HFFc6 (cell line): ENCODE data around the gene SLC13A3. TPM values are rescaled to one million over a fixed set of nuclear protein-coding genes. Genes with fewer than 3 reads are reported as not detected.
"Not testable (repeated sequence)": the region's sequence is repeated elsewhere in the genome, so short reads cannot be mapped to it uniquely, and the experiment has no call there.

Source experiments
- DNase-seq: peaks from one replicate; pipeline ENCODE4 v3.0.0-alpha.2; 2018
- H3K27ac Mint-ChIP-seq: 2 replicates; pipeline ENCODE4 v1.8.0; 2020; ENCODE audit warnings: mild to moderate bottlenecking, mixed read lengths
- H3K27me3 Mint-ChIP-seq: 2 replicates; pipeline ENCODE4 v1.8.0; 2021; ENCODE audit warnings: mild to moderate bottlenecking, moderate library complexity, mixed read lengths; ENCODE audit not compliant: insufficient read depth
- H3K36me3 Mint-ChIP-seq: 2 replicates; pipeline ENCODE4 v1.8.0; 2021; ENCODE audit warnings: low read depth, mixed read lengths
- H3K4me1 Mint-ChIP-seq: 2 replicates; pipeline ENCODE4 v1.8.0; 2020; ENCODE audit warnings: low read depth, mixed read lengths
- H3K4me3 Mint-ChIP-seq: 2 replicates; pipeline ENCODE4 v1.8.0; 2020; ENCODE audit warnings: mild to moderate bottlenecking, moderate library complexity, mixed read lengths
- H3K9me3 Mint-ChIP-seq: 2 replicates; pipeline ENCODE4 v1.8.0; 2020; ENCODE audit warnings: mild to moderate bottlenecking, mixed read lengths
- total RNA-seq, 6 experiments: library from RNA; stranded (reverse); fragmentation: NEBNext Ultra II Directional; extraction: Animal tissue kit (Norgen Biotek cat#: 25700); gene quantifications; 2 replicates in 1 of 6; 3 replicates in 5 of 6; pipeline ENCODE4 v1.2.3, GENCODE V29; 2021
- TF ChIP-seq, protein P1 (sequence below): fragments of 200-600 bp; sonication (generic); IDR thresholded peaks from 2 replicates; pipeline ENCODE4 v1.5.0; 2021; ENCODE audit warnings: antibody characterized with exemption, mild to moderate bottlenecking

The SLC13A3 gene
- total RNA-seq, 6 experiments from 2014 or later, result 2.3 to 3.5 (median 2.7) TPM

DNA sequence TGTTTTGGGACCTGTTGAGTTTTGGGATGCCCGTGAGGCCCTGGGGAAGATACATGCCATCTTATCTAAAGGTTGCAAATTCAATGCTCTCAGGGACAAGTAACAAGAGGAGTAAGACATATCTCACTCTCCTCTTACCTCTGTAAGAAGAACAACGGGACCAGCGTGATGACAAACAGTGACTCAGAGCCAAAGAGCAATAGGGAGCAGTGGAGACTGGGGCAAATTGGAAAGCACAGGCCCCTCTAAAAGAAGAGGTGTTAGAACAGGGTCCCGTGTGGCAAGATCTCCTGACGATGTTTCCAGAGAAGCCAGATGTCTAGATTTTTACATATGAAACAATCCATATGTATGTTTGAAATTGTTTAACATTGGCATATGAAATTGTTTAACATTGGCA, 26.3 kb upstream of the SLC13A3 start:
- Mint-ChIP-seq H3K27me3 (no peaks in the 10 kb centered on the region), H3K36me3 (peaks cover 7% of the 10 kb centered on the region), H3K9me3 (peaks cover 8% of the 10 kb centered on the region), H3K4me1 (peaks cover 4% of the 10 kb centered on the region), H3K27ac (no peak overlapping the region), H3K4me3 (no peak overlapping the region)
- TF ChIP-seq, protein P1, sequence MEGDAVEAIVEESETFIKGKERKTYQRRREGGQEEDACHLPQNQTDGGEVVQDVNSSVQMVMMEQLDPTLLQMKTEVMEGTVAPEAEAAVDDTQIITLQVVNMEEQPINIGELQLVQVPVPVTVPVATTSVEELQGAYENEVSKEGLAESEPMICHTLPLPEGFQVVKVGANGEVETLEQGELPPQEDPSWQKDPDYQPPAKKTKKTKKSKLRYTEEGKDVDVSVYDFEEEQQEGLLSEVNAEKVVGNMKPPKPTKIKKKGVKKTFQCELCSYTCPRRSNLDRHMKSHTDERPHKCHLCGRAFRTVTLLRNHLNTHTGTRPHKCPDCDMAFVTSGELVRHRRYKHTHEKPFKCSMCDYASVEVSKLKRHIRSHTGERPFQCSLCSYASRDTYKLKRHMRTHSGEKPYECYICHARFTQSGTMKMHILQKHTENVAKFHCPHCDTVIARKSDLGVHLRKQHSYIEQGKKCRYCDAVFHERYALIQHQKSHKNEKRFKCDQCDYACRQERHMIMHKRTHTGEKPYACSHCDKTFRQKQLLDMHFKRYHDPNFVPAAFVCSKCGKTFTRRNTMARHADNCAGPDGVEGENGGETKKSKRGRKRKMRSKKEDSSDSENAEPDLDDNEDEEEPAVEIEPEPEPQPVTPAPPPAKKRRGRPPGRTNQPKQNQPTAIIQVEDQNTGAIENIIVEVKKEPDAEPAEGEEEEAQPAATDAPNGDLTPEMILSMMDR, result no peak
- no peak for DNase-seq

DNA sequence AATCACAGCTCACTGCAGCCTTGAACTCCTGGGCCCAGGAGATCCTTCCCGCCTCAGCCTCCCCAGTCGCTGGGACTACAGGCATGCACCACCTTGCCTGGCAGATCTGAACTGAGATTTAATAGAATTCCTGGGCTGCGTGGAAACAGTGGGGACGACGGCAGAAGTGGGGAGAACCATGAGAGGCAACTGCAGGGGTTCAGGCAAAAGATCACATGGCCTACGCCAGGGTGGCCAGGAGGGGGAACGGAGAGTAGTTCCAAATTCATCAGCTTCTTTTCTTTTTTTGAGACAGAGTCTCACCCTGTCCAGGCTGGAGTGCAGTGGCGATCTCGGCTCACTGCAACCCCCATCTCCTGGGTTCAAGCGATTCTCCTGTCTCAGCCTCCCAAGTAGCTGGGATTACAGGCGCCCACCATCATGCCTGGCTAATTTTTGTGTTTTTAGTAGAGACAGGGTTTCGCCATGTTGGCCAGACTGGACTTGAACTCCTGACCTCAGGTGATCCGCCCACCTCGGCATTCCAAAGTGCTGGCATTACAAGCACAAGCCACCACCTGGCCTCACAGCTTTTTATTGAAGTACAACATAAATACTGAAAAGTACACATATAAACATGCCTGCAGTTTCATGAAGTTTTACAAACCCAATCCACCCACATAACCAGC, 25.5 kb upstream of the SLC13A3 start:
- not testable (repeated sequence) for H3K27me3 Mint-ChIP-seq, H3K4me3 Mint-ChIP-seq, H3K9me3 Mint-ChIP-seq, H3K36me3 Mint-ChIP-seq, H3K4me1 Mint-ChIP-seq, H3K27ac Mint-ChIP-seq, DNase-seq

DNA sequence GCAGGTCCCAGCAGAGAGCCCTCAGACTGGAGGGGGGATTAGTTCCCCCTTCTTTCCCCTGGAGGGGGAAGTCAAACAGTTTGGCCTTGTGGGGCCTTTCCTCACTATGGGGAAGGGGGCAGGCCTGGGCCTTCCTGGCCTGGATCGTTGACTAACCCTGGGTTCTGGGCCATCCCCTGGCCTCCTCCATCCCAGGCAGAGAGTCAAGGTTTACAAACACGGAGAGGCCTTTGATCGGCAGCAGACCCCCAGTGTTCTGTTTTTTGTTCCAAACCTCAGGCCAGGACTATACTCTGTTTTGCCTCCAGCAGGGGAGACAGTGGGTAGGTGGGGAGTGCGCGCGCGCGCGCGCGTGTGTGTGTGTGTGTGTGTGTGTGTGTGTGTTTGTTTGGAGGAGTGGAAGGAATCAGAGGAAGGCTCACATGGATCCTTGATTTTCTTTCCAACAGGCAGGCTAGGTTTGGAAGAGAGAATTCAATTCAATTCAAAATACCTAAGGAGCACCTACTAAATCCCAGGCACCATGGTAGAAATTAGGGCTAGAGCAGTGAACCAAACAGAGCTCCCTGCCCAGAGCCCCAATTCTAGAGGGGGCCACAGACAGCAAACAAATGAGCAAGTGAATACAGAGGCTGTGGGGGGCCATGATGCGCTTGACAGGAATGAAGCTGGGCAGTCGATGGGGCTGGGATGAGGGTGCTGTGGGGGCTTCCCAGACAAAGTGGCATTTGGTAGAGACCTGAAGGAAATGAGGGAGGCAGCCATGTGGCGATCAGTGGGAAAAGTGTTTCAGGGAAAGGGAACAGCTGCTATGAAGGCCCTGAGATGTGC, 23.2 kb upstream of the SLC13A3 start:
- DNase-seq, result no peak
- Mint-ChIP-seq H3K9me3 (peaks cover 23% of the 10 kb centered on the region), H3K27me3 (no peaks in the 10 kb centered on the region), H3K4me3 (no peak overlapping the region), H3K36me3 (peaks cover 19% of the 10 kb centered on the region), H3K27ac (no peak overlapping the region), H3K4me1 (no peaks in the 10 kb centered on the region)
- TF ChIP-seq, protein P1, result no peak

DNA sequence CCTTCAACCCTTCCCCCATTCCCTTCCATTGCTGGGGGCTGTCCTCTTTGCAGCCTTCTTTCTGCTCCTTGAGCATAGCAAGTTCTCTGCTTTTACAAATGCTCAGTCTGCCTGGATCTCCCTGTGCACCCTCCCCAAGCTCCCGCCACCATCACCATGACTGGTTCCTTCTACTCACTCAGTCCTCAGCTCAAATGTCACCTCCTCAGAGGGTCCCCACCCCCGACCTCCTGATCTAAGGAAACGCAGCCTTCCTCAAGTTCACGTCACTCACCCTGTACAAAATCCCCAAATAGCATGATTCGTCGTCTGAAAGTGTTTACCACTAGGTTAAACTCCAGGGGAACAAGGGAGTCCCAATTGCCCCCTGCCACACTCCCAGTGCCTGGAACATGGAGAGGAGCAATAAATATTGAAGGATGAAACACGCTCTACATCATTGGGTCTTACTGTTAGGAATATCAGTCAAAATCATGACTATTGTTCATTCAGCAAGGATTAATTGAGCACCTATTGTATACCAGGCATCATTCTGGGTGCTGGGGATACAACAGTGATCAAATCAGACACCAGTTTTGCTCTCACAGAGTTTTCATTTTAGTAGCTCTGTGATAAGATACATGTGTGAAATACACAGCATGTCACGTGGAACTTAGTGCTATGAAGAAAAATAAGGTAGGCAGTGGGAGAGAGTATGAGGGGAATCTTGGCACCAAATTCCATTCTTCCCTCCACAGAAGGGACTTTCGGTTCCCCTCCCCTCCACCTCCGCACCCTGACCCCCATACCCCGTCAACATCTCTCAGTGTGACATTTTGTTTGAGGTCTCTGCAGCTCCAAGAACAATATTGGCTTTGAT, 22.4 kb upstream of the SLC13A3 start:
- no peak for DNase-seq
- Mint-ChIP-seq H3K36me3 (peaks cover 19% of the 10 kb centered on the region), H3K4me1 (no peaks in the 10 kb centered on the region), H3K4me3 (no peak overlapping the region), H3K9me3 (peaks cover 23% of the 10 kb centered on the region), H3K27me3 (no peaks in the 10 kb centered on the region), H3K27ac (no peak overlapping the region)
- TF ChIP-seq, protein P1, result no peak

DNA sequence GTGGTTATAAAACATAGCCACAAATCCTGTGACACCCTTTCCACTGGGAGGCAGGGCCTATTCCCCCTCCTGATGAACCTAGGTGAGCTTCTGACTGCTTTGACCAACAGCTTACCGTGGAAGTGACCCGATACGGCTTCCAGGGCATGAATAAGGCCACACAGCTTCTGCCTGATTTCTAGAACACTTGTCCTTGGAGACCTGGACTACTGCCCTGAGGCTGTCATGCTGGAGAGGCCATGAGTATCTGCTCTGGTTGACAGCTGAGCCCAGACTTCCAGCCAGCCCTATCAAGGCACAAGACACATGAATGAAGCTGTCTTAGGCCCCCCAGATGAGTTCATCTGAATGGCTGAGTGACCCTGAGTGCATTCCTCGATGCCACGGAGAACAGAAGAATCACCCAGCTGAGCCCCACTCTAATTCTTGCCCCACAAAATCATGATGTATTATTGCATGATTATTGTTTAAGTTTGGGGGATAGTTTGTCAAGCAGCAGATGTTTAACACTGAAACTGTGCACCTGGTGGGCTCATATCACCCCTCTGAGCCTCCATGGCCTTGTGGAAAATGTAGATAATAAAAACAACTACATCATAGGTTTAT, 21.4 kb upstream of the SLC13A3 start:
- H3K36me3 Mint-ChIP-seq, result peaks cover 19% of the 10 kb centered on the region

More for the DNA sequence above, 21.4 kb upstream of the SLC13A3 start:
- Mint-ChIP-seq H3K4me1 (no peaks in the 10 kb centered on the region), H3K27me3 (no peaks in the 10 kb centered on the region), H3K9me3 (peaks cover 23% of the 10 kb centered on the region), H3K27ac (no peak overlapping the region), H3K4me3 (no peak overlapping the region)
- DNase-seq, result no peak
- TF ChIP-seq, protein P1, result no peak
